ENCODE data around the gene SIRT1. TPM values are rescaled to one million over a fixed set of nuclear protein-coding genes. Genes with fewer than 3 reads are reported as not detected.

The SIRT1 gene
- total and polyA plus RNA-seq, 2 of the 8 experiments (the other 6 are each of a cell fraction or from before 2014, with no cell fraction given) = 22.6 to 70.9 TPM

GRCh38 chr10:67903581-67903980, 19.1 kb downstream of the SIRT1 start (continued):
- TF ChIP-seq MAX (IDR thresholded peaks at IDR 0.05) = no peak
- TF ChIP-seq POLR2A (IDR thresholded peaks at IDR 0.05; ENCODE audit: control extremely low read depth in 1 of 2, low read depth in 2 of 2, low read length in 2 of 2) = no peak
- no peak for TF ChIP-seq SUZ12 (IDR thresholded peaks at IDR 0.05; ENCODE audit: low read length)
- no peak for TF ChIP-seq RBBP5 (IDR thresholded peaks at IDR 0.05; ENCODE audit: borderline replicate concordance, low read depth, low read length)

All from H1 (cell line).